Liver (tissue), 9 donors: ENCODE data around the gene CARD19. TPM values are rescaled to one million over a fixed set of nuclear protein-coding genes. Genes with fewer than 3 reads are reported as not detected.

Experiments
- DNase-seq: peaks from one replicate; pipeline ENCODE4 v3.0.0-alpha.2; 2017; ENCODE audit warnings: low spot score
- H3K27ac ChIP-seq, 2 donors: one replicate each; pipeline ENCODE4 v1.7.0; 2013; ENCODE audit warnings: inconsistent platforms in 2 of 2, low read length in 2 of 2, control low read depth in 1 of 2, low read depth in 1 of 2, mild to moderate bottlenecking in 1 of 2
- H3K27me3 ChIP-seq, 4 donors: one replicate each; pipeline versions ENCODE4 v1.6.1 to v1.7.0; 2013; ENCODE audit warnings: low read length in 3 of 4, inconsistent platforms in 1 of 4, mild to moderate bottlenecking in 1 of 4, moderate library complexity in 1 of 4; ENCODE audit not compliant: control insufficient read depth in 4 of 4, insufficient read depth in 4 of 4
- H3K36me3 ChIP-seq, 4 donors: one replicate each; pipeline versions ENCODE4 v1.6.1 to v1.7.0; 2013; ENCODE audit warnings: low read length in 3 of 4, mild to moderate bottlenecking in 3 of 4, low read depth in 1 of 4, moderate library complexity in 1 of 4; ENCODE audit not compliant: control insufficient read depth in 4 of 4, insufficient read depth in 3 of 4
- H3K4me1 ChIP-seq, 4 donors: one replicate each; pipeline versions ENCODE4 v1.6.1 to v1.7.0; 2013; ENCODE audit warnings: low read length in 3 of 4, mild to moderate bottlenecking in 3 of 4, moderate library complexity in 1 of 4; ENCODE audit not compliant: control insufficient read depth in 4 of 4, insufficient read depth in 4 of 4
- H3K4me3 ChIP-seq, 3 donors: one replicate each; pipeline versions ENCODE4 v1.6.1 to v1.7.0; 2013; ENCODE audit warnings: low read length in 3 of 3, control low read depth in 1 of 3, low read depth in 1 of 3, mild to moderate bottlenecking in 1 of 3
- H3K9ac ChIP-seq, 2 donors: one replicate each; pipeline ENCODE4 v1.7.0; 2013; ENCODE audit warnings: low read length in 2 of 2, mild to moderate bottlenecking in 2 of 2, moderate library complexity in 2 of 2, control low read depth in 1 of 2, low read depth in 1 of 2
- H3K9me3 ChIP-seq, 4 donors: one replicate each; pipeline versions ENCODE4 v1.6.1 to v1.7.0; 2013; ENCODE audit warnings: low read length in 3 of 4; ENCODE audit not compliant: control insufficient read depth in 4 of 4
- ATF3 ChIP-seq: IDR thresholded peaks from 2 replicates; pipeline ENCODE4 v1.6.1; 2016; ENCODE audit warnings: antibody characterized with exemption
- CTCF ChIP-seq: fragments of 150-350 bp; IDR thresholded peaks from 2 replicates; pipeline ENCODE4 v1.5.1; 2017; ENCODE audit warnings: improper control_type of control experiment, low read depth, low read length; ENCODE audit not compliant: missing input control
- EGR1 ChIP-seq, 2 donors: IDR thresholded peaks; 2 replicates each; pipeline ENCODE4 v1.6.1; 2016 to 2018; ENCODE audit warnings: antibody characterized with exemption in 2 of 2, low read depth in 2 of 2
- FOXA1 ChIP-seq: IDR thresholded peaks from 2 replicates; pipeline ENCODE4 v1.6.1; 2016; ENCODE audit warnings: antibody characterized with exemption
- FOXA2 ChIP-seq: IDR thresholded peaks from 2 replicates; pipeline ENCODE4 v1.6.1; 2016; ENCODE audit warnings: antibody characterized with exemption
- JUND ChIP-seq, 2 donors: IDR thresholded peaks; 2 replicates each; pipeline ENCODE4 v1.6.1; 2016; ENCODE audit warnings: antibody characterized with exemption in 2 of 2
- REST ChIP-seq: IDR thresholded peaks from 2 replicates; pipeline ENCODE4 v1.6.1; 2016; ENCODE audit warnings: antibody characterized with exemption, mild to moderate bottlenecking
- RXRA ChIP-seq, 2 donors: IDR thresholded peaks; 2 replicates each; pipeline ENCODE4 v1.6.1; 2017 to 2018; ENCODE audit warnings: antibody characterized with exemption in 2 of 2, mild to moderate bottlenecking in 1 of 2
- ZBTB33 ChIP-seq: IDR thresholded peaks from 2 replicates; pipeline ENCODE4 v1.6.1; 2016; ENCODE audit warnings: antibody characterized with exemption
- WGBS: extraction: QIAGEN DNeasy Blood & Tissue Kit; methylation state at CpG from one replicate; pipeline ENCODE4 v1.1.7; 2013; 5-methylcytosine and 5-hydroxymethylcytosine counted together
- polyA plus RNA-seq, 2 donors: library from polyadenylated mRNA; stranded (reverse) in 1 of 2; unstranded in 1 of 2; fragments of 200-250 nt in 1 of 2; fragments of >200 nt in 1 of 2; fragmentation: Nextera tagmentation in 1 of 2; extraction: Ambion mirVana in 1 of 2; gene quantifications; one replicate each; pipeline versions ENCODE4 v1.2.1 to v1.2.3, GENCODE V29; 2013 to 2015
- total RNA-seq, 2 donors: library from RNA; depleted of rRNA; stranded (reverse); fragments of >200 nt; gene quantifications; one replicate each; pipeline ENCODE4 v1.2.3, GENCODE V29; 2014
- donor health status: healthy.
- donor health status: healthy.
- donor health status: healthy.
- donor health status: healthy.
- donor health status: healthy.

The CARD19 gene
- total and polyA plus RNA-seq, 4 donors, result 13.0 to 18.2 (median 16.3) TPM

- Histone ChIP-seq H3K4me3 (no peak overlapping the region), H3K4me1 (peaks cover 0 to 5% (median 0%) of the 10 kb centered on the region in 4 donors), H3K27me3 (no peaks in the 10 kb centered on the region), H3K9ac (no peak overlapping the region), H3K36me3 (peaks cover 0 to 4% (median 0%) of the 10 kb centered on the region in 4 donors), H3K27ac (no peak overlapping the region), H3K9me3 (no peaks in the 10 kb centered on the region)
- WGBS, result 97% methylated on average over 14 of the region's 14 CpGs
- no peak for DNase-seq
- TF ChIP-seq JUND (IDR thresholded peaks at IDR 0.05) (no peak), ATF3 (no peak), ZBTB33 (no peak), CTCF (no peak)
These were observed 14.4 kb downstream of the CARD19 start for GRCh38 chr9:93110311-93110855.

- H3K4me1 ChIP-seq, result peaks cover 0 to 5% (median 0%) of the 10 kb centered on the region in 4 donors
- DNase-seq, result no peak
- no peak overlapping the region for H3K9ac ChIP-seq
- H3K36me3 ChIP-seq, result peaks cover 0 to 4% (median 0%) of the 10 kb centered on the region in 4 donors
- no peak overlapping the region for H3K27ac ChIP-seq
- TF ChIP-seq CTCF (no peak), EGR1 (IDR thresholded peaks at IDR 0.05; ENCODE audit: low read depth in 2 of 2) (no peak), FOXA1 (no peak)
- no peaks in the 10 kb centered on the region for H3K27me3 ChIP-seq
- WGBS, result 91% methylated on average over 11 of the region's 11 CpGs
- H3K4me3 ChIP-seq, result no peak overlapping the region
- H3K9me3 ChIP-seq, result no peaks in the 10 kb centered on the region
These were observed 15.0 kb downstream of the CARD19 start for GRCh38 chr9:93111001-93111370.

GRCh38 chr9:93111371-93112115, 15.5 kb downstream of the CARD19 start:
- DNase-seq, result no peak
- no peak overlapping the region for H3K9ac ChIP-seq
- no peaks in the 10 kb centered on the region for H3K9me3 ChIP-seq
- H3K4me1 ChIP-seq, result peaks cover 0 to 9% (median 4%) of the 10 kb centered on the region in 4 donors
- H3K27ac ChIP-seq, result peak overlapping the region; percentile 38 to 51
- TF ChIP-seq RXRA (IDR thresholded peaks at IDR 0.05), result no peak
- no peak for TF ChIP-seq FOXA1
- no peak for TF ChIP-seq REST
- TF ChIP-seq CTCF, result no peak
- TF ChIP-seq FOXA2, result no peak
- 93% methylated on average over 18 of the region's 18 CpGs for WGBS
- no peak overlapping the region for H3K4me3 ChIP-seq
- peaks cover 0 to 4% (median 0%) of the 10 kb centered on the region in 4 donors for H3K36me3 ChIP-seq
- no peaks in the 10 kb centered on the region for H3K27me3 ChIP-seq
